ENCODE results near the gene FAM180B.

The FAM180B gene

GRCh38 chr11:47541070-47541469 is 45.4 kb upstream of the FAM180B start:
- no peak for TF ChIP-seq MAX (IDR thresholded peaks at IDR 0.05)
- no peak for TF ChIP-seq YY1 (IDR thresholded peaks at IDR 0.05; ENCODE audit: low read depth)
- TF ChIP-seq NFIC (IDR thresholded peaks at IDR 0.05), result no peak
- TF ChIP-seq REST (IDR thresholded peaks at IDR 0.05; ENCODE audit: low read depth), result no peak
- no peak for TF ChIP-seq EGR1 (IDR thresholded peaks at IDR 0.05)

GRCh38 chr11:47545298-47545697 is 41.2 kb upstream of the FAM180B start:
- TF ChIP-seq EP300 (IDR thresholded peaks at IDR 0.05; ENCODE audit: borderline replicate concordance) (no peak), ZBTB7A (IDR thresholded peaks at IDR 0.05; ENCODE audit: low read depth) (no peak), USF1 (IDR thresholded peaks at IDR 0.05) (no peak), NFIC (IDR thresholded peaks at IDR 0.05) (no peak), TEAD4 (IDR thresholded peaks at IDR 0.05) (no peak), REST (IDR thresholded peaks at IDR 0.05; ENCODE audit: low read depth) (no peak)

GRCh38 chr11:47550288-47551047 is 36.0 kb upstream of the FAM180B start:
- TF ChIP-seq CEBPB (IDR thresholded peaks at IDR 0.05) (no peak), RAD21 (IDR thresholded peaks at IDR 0.05; ENCODE audit: low read depth) (no peak), MAX (IDR thresholded peaks at IDR 0.05) (no peak), TAF1 (IDR thresholded peaks at IDR 0.05; ENCODE audit: low read depth) (no peak), REST (IDR thresholded peaks at IDR 0.05; ENCODE audit: low read depth) (no peak), EGR1 (IDR thresholded peaks at IDR 0.05) (no peak), USF1 (IDR thresholded peaks at IDR 0.05) (no peak), TEAD4 (IDR thresholded peaks at IDR 0.05) (no peak), FOXM1 (IDR thresholded peaks at IDR 0.05; ENCODE audit: borderline replicate concordance, low read depth) (no peak), CREB1 (IDR thresholded peaks at IDR 0.05; ENCODE audit: low read depth) (no peak), EP300 (IDR thresholded peaks at IDR 0.05; ENCODE audit: borderline replicate concordance) (no peak), YY1 (IDR thresholded peaks at IDR 0.05; ENCODE audit: low read depth) (no peak), NFIC (IDR thresholded peaks at IDR 0.05) (no peak), ZBTB7A (IDR thresholded peaks at IDR 0.05; ENCODE audit: low read depth) (no peak), TCF12 (IDR thresholded peaks at IDR 0.05; ENCODE audit: low read depth) (no peak)

- TF ChIP-seq REST (IDR thresholded peaks at IDR 0.05; ENCODE audit: low read depth) (no peak), ZBTB7A (IDR thresholded peaks at IDR 0.05; ENCODE audit: low read depth) (no peak), EP300 (IDR thresholded peaks at IDR 0.05; ENCODE audit: borderline replicate concordance) (no peak), TCF12 (IDR thresholded peaks at IDR 0.05; ENCODE audit: low read depth) (no peak), CREB1 (IDR thresholded peaks at IDR 0.05; ENCODE audit: low read depth) (no peak), TEAD4 (IDR thresholded peaks at IDR 0.05) (no peak)
Observed at GRCh38 chr11:47551086-47551485, 35.4 kb upstream of the FAM180B start.
